ENCODE results near the gene LIM2.

DNA sequence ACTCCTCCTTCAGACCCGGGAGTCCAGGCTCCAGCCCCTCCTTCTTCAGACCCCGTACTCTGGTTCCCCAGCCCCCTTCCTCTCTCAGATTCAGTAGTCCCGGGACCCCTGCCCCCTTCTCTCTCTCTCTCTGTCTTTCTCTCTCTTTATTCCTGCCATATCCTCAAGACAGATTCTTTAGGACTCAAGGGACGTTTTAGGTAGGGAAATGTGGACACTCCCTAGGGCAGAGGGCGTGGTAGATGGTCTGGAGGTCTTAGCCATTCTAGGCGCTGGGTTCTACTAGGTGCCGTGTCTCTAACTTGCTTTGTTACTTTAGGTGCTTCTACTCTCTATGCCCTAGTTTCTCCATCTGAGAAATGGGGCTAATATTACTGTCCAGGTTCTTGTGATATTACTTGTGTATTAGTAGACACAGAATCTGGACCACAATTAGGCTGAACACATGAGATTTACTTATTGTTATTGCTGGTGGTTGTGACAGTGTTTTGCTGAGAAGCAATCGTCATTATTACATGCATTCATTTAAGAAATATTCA lies 3.4 kb upstream of the LIM2 start:
- TF ChIP-seq TAF1 (IDR thresholded peaks at IDR 0.05; ENCODE audit: low read depth) (no peak), FOXM1 (IDR thresholded peaks at IDR 0.05; ENCODE audit: borderline replicate concordance, low read depth) (no peak), EP300 (IDR thresholded peaks at IDR 0.05; ENCODE audit: borderline replicate concordance) (no peak)
- TF ChIP-seq, protein P1, sequence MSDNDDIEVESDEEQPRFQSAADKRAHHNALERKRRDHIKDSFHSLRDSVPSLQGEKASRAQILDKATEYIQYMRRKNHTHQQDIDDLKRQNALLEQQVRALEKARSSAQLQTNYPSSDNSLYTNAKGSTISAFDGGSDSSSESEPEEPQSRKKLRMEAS (IDR thresholded peaks at IDR 0.05): no peak
- TF ChIP-seq, protein P2, sequence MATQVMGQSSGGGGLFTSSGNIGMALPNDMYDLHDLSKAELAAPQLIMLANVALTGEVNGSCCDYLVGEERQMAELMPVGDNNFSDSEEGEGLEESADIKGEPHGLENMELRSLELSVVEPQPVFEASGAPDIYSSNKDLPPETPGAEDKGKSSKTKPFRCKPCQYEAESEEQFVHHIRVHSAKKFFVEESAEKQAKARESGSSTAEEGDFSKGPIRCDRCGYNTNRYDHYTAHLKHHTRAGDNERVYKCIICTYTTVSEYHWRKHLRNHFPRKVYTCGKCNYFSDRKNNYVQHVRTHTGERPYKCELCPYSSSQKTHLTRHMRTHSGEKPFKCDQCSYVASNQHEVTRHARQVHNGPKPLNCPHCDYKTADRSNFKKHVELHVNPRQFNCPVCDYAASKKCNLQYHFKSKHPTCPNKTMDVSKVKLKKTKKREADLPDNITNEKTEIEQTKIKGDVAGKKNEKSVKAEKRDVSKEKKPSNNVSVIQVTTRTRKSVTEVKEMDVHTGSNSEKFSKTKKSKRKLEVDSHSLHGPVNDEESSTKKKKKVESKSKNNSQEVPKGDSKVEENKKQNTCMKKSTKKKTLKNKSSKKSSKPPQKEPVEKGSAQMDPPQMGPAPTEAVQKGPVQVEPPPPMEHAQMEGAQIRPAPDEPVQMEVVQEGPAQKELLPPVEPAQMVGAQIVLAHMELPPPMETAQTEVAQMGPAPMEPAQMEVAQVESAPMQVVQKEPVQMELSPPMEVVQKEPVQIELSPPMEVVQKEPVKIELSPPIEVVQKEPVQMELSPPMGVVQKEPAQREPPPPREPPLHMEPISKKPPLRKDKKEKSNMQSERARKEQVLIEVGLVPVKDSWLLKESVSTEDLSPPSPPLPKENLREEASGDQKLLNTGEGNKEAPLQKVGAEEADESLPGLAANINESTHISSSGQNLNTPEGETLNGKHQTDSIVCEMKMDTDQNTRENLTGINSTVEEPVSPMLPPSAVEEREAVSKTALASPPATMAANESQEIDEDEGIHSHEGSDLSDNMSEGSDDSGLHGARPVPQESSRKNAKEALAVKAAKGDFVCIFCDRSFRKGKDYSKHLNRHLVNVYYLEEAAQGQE (IDR thresholded peaks at IDR 0.05; ENCODE audit: low read depth): no peak
